Fibroblast of gingiva (primary cell): ENCODE data around the gene ABCC8.

Experiments
- DNase-seq: peaks from one replicate; pipeline ENCODE4 v3.0.0-alpha.2; 2011; ENCODE audit warnings: low read depth

ABCC8 gene

DNA sequence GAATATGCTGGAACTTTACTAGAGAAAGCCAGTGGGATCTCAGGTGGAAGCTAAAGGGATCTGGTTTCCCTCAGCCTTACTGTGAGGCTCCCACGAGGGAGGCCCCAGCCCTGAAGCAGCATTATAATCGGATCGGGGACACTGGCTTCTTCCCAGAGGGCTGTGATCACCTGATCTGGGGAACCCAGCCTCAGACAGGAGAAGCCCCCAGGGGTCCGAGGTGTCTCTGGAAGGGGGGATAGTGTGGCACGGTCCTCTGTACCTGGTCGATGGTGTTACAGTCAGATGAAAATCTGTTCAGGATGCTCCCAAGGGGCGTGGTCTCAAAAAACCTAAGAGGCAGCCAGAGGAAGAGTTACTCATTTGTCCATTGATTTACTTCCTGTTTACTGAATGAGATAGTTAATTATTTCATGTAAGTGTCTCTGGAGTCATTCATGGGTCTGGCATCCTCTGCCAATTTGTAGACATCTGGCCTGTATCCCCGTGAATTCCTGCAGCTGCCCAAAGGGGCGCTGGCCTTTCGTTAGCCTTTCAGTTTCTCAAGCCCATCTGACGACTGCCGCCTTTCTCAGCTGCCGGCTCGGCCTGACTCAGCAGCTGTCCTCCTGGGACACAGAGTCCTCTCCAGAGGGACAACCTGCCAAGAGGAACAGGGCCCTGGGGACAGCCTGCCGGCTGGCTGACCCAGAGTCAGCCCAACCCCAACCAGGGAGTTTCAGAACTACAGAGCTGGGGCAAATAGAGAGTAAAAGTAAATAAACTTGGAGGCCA lies 71.2 kb downstream of the ABCC8 start:
- DNase-seq = peak; percentile 80

- DNase-seq = peak; percentile 31
Measured at GRCh38 chr11:17403980-17404759, 72.5 kb downstream of the ABCC8 start.

- no peak for DNase-seq
Measured at GRCh38 chr11:17402486-17402885, 74.2 kb downstream of the ABCC8 start.

DNA sequence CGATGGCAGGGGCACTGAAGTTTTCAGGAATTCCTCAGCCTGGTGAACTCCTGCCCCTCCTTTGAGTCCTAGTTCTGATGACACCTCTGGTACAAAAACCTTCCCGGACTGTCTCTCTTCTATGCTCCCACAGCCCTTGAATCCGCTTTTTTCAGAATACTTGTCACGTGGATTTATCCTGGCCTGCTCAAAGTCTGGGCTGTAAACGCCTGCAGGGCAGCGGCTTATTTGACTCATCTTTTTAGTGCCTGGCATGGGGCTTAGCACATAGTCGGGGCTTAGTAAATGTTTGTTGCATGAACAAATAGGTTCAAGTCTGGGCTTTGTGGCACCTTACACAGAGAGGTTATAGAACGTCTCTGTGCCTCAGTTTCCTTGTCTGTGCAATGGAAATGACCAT lies 74.8 kb downstream of the ABCC8 start:
- DNase-seq = no peak

- DNase-seq = no peak
Measured at GRCh38 chr11:17401316-17401715, 75.3 kb downstream of the ABCC8 start.

- DNase-seq = no peak
Measured at GRCh38 chr11:17400048-17400775, 76.4 kb downstream of the ABCC8 start.

- DNase-seq = no peak
Measured at GRCh38 chr11:17399236-17399635, 77.4 kb downstream of the ABCC8 start.

GRCh38 chr11:17397311-17398002 lies 79.2 kb downstream of the ABCC8 start:
- DNase-seq = no peak

DNA sequence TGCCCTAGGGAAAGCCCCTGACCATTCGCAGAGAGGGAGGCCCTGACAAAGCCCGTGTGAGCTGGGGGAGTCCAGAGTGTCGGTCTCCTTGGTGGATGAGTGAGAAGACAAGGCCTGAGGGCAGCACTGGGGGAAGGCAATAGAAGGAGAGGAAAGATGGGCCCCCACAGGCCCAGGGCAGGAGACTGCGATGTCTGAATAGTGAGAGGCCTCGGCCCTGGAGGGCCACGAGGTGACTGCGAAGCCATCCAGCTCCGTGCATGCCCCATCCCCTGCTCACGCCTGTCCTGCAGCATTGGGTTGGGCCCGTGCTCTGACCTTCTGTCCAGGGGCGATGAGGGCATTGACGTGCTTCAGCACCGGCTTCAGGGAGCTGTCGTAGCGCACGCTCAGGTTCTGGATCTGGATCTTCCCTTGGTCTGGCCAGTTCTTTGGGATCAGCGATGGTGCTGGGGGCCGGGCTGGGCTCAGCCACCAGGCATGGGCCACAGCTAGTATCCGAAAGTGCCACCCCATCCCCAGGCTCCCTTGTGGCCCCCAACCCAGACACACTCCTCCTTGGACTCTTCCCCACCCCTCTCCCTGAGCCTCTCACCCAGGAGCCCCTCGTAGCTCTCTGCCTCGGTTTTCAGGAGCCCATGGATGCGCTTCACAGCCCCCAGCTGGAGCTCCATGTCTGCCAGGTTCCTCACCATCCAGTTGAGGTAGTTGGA lies 79.9 kb downstream of the ABCC8 start:
- no peak for DNase-seq

- DNase-seq = no peak
Measured at GRCh38 chr11:17395978-17396377, 80.7 kb downstream of the ABCC8 start.

GRCh38 chr11:17395554-17395961 lies 81.1 kb downstream of the ABCC8 start:
- DNase-seq = no peak

- no peak for DNase-seq
Measured at GRCh38 chr11:17394743-17395390, 81.8 kb downstream of the ABCC8 start.

GRCh38 chr11:17393472-17393871 lies 83.2 kb downstream of the ABCC8 start:
- DNase-seq = no peak

- DNase-seq = no peak
Measured at GRCh38 chr11:17392872-17393271, 83.8 kb downstream of the ABCC8 start.

GRCh38 chr11:17391493-17392355 lies 84.9 kb downstream of the ABCC8 start:
- no peak for DNase-seq

DNA sequence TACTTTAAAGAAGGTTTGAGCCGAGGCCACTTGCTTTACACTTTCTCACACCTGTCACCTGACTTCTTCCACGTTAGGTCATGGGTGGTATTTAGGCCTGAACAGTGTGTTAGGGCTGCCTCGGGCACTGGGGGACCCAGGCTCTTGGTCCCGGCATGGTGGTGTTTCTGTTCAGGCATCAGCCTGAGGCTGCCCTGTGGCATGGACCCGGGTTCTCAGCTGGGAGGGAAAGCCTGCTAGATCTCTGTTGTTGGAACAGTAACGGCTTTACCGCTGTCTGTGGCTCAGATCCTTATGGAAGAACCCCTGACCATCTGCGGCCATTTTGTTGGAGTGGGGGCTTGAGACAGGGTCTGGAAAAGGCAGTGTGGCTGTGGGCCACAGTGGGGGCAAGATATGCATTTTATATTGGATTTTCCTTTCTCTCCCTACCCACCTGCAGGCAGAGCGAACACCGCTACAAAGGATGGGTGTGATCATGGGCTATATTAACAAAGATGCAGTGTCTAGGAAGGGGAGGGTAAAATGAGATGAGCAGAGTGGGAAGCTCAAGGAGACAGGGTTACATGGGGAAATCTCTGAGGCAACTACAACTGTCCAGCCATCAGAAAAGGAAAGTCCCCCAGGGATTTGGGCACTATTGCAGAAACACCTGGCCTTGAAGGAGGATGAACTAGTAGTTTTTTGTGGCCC lies 86.5 kb downstream of the ABCC8 start:
- no peak for DNase-seq

DNA sequence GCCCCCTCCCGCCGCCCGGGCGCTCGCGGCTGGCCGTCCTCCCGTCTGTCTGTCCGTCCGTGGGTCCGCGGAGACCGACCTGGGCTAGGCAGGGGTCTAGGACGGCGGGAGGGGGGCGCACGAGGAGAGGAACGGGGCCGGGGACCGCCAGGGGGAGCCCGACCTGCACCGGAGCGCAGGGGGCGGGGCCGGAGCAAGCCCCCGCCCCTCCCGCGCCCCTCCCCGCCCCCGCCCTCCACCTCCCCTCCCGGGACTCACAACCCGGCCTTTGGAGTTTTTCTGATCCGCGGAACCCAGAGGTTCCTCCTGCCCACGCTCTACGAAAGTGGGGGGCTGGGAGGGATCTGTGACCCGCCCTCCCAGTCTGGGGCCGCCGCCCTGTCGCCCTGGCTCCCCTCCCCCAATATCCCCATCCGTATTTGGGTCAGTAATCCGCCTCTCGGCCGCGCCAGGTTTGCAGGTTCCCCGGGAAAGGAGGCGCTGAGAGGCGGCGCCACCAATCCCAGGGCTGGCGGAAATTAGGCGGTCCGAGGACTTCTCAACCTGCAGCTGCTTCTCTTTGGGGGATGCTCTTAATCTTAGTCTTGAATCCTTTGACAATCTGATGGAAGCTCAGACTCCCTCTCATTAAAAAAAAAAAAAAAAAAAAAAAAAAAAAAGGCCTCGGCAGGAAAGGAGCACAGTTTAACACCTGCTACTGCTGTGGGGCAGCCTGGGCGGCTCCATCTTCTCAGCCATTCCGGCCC lies 87.3 kb downstream of the ABCC8 start:
- DNase-seq = no peak

GRCh38 chr11:17388609-17389210 lies 87.9 kb downstream of the ABCC8 start, which contains the start of gene KCNJ11:
TSS of gene KCNJ11 (minus strand) at chr11:17388659. CDS start at chr11:17388091, 568 bp downstream.
- no peak for DNase-seq
